Occipital lobe (tissue), 2 donors: ENCODE data around the gene CHMP1A. TPM values are rescaled to one million over a fixed set of nuclear protein-coding genes. Genes with fewer than 3 reads are reported as not detected.
"Not testable (repeated sequence)": the region's sequence is repeated elsewhere in the genome, so short reads cannot be mapped to it uniquely, and the experiment has no call there.

Experiments
- DNase-seq: peaks from one replicate; lab custom pipeline; 2025; lab: John Stamatoyannopoulos, UW
- total RNA-seq: library from RNA; depleted of rRNA; stranded (reverse); fragments of >200 nt; gene quantifications from one replicate; pipeline ENCODE4 v1.2.3, GENCODE V29; 2014

The CHMP1A gene
- total RNA-seq, 1 donor from 2014 or later, result 66.4 TPM

DNA sequence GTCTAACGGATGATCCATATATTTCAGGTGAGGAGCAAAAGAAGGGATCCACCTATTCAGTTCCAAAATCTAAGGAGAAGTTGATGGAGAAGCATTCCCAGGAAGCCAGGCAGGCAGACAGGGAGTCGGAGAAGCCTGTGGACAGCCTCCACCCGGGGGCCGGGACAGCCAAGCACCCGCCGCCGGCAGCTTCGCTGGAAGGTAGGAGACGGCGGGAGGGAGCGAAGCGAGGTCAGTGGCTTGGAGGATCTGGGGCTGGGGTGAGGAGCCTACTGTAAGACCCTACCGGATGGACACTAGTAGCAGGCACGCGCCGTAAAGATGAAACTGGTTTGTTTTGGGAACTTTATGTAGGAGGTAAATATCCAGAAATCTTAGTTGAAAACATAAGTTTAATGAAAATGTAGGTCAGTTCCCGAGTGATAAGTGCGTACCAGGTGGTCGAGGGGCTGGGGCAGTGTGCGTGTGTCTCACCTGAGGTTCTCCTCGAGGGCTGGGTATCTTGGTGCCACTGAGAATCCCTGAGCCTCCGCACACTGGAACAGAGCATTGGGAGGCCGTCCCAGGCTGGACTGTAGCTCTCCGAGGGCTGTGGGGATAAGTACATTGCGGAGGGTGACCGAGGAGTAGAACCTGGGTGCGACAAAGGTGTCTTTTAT is 842 bp upstream of the CHMP1A start:
- DNase-seq, result no peak

DNA sequence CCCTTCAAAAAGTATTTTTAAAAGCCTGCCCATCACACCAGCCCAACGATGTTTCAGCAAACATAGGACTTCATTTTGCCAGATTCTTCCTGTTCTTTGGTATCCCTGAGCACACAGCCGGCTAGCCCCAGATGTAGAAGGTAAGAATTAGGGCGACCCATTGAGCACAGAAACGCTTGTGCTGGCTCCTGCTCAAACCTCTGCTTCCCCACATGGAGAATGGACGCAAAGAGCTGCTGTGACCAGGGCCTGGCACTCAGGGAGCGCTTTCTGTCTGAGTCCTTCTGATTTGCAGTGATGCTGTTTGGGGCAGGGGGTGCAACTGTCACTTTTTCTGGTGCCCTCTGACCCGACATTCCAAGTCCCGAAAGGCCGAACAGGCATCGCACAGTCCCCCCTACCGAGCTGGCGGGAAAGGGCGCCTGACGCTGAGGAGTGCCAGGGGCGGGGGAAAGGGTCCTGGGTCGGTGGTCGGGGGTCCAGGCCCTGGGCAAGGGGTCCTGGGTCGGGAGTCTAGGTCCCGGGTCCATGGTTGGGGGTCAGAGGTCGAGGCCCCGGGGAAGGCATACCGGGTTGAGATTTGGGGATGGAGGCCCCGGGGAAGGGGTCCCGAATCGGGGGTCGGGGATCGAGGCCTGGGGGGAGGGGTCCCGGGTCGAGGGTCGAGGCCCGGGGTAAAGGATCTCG is 930 bp downstream of the CHMP1A start:
- no peak for DNase-seq

DNA sequence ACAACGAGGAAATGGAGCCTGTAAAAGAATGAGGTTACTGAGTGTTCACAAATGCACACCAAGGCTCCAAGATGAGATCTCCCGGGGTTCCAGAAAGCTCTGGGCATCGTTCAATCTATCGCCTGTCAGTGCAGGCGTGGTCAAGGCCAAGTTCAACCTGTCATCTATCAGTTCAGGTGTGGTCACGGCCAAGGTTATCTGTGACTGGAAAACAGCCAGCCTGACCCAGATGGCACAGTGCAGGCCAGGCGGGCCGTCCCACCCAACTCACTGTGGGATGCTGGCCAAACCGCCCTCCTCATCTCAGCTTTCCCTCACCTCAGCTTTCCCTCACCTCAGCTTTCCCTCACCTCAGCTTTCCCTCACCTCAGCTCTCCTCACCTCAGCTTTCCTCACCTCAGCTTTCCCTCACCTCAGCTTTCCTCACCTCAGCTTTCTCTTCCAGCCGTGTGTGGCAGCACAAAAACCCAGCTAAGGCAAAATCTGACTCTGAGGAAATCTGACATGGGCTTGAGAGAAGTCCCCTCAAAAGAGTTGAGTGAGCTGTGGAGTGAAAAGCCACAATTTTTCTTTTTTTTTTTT is 2.4 kb downstream of the CHMP1A start:
- DNase-seq, result no peak

DNA sequence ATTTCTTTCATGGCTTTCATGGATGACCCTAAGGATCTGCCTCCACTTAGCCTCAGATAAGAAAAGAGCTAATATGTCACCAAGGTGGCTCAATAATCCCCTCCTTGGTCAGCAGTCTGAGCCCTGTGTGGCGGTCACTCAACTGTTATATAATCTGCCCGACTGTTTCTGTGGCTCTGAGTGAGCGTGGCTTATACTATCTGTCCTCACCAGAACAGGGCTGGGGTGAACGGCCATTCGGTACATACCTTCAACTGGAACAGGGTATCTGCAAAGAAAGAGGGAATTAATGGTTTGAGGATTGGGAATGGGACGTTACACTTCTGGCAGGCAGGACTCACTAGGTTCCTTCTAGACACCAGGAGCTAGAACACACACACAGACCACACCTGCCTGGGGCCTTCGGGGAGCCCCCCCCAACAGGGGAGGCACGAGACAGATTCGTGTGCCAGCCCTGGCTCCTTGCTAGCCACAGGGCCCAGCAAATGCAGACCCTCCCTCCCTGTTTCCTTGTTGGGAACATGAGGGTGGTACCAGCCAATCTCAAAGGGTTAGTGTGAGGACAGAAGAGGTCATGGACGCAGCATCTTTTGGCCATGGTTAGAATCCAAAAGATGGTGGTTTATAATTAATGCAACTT is 3.7 kb downstream of the CHMP1A start:
- DNase-seq, result no peak

DNA sequence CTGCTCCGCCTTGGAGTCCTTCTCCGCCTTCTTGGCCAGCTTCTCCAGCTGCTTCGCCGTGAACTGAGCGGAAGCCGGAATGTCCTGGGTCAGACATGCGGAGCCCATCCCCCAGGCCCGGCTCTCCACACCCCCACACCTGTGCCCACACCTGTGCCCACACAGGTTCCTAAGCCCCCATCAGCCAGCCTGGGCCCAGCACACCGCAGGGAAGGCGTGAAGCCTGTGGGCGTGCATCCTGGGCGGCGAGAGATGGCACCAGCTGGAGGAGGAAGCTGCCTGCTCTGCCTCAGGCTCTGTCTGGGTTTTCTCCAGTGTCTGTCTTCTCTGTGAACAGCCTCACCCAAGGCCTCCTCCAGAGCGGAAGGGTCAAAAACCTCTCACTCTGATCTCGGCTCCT is 5.9 kb downstream of the CHMP1A start:
- no peak for DNase-seq

DNA sequence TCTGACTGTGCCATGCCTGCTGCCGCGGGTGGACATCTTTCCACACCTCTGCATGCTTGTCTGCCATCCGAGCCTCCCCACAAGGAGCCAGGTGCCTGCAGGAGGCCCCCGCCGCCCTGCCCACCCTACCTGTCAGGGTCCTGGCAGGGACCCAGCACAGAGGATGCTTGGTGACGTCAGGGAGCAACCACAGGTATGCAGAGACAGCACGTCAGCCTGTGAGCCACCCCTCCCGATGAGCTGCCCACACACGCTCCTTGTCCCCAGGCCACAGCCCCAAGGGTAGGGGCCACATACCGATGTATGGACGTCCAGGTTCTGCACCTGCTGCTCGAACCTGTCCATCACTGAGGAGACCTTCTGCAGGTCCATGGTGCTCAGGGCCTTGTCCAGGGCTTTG is 10.6 kb downstream of the CHMP1A start:
- DNase-seq, result no peak

DNA sequence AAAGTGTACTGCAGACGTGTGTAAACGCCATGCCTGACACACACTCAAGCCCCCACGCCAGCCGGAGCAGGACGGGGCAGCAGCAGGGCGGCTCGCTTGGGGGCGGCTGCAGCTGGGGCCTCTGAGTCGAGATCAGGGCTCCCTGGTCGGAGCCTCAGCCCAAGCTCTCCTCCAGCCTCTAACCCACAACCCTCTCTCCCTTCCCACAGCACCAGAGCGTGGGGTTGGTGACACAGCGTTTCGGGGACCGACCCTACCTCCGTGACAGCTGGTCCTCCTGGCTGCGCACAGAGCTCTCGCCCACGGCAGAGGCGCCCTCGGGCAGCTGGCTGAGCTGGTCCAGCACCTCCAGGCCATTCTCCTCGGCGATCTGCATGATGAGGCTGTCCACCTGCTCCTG is 11.2 kb downstream of the CHMP1A start:
- DNase-seq, result no peak

DNA sequence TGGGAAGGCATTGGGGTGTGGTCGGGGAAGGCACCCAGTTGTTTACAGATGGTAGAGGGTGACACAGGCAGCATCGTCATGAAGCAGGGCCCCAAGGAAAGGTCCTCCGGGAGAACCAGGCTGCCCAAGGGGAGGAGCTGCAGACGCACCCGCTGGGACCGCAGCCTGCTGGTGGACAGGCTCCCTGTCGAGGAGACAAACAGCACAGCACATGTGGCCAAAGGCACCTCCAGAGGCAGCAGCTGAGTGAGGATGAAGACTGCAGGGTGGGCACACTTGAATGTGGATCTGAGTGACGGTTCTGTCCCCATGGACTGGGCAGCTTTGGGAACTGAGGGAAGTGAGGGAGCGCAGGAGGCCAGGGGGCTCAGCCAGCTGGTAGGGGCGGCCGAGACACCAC is 12.4 kb downstream of the CHMP1A start:
- no peak for DNase-seq

DNA sequence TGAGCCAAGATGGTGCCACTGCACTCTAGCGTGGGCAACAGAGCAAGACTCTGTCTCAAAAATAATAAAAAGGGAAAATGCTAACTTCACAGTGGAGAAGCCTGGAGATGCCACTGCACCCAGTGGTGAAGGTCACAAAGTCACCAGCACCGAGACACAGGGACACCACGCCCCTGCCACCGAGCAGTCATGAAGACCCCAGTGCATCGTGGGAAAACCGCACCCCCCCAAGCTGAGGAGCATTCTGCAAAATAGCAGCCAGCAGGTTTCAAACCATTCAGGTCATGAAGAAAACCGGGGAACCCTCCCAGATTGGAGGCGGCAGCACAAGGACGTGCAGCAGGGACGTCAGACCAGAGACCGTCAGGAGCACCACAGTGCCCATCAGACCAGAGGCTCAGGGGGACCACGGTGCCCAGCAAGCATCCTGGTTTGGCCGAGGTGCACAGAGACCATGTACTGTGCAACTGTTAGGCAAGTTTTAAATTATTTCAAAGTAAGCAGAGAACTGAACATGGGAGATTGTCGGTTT is 13.7 kb downstream of the CHMP1A start:
- DNase-seq, result no peak

DNA sequence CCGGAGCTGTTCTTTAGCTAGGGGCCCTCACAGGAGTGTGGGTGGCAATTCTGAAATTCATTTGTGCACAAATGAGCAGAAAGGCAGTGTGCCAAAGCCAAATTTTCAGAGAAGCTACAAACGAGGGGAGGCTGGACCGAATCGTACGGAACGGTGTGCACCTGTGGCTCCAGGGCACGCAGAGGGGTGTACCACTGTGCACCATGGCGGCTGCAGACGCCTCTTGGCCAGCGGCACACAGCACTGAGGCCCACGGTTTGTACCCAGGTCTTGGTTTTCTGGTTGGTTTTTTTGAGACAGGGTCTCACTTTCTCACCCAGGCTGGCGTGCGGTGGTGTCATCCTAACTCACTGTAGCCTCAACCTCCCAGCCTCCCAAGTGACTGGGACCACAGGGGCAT is 14.9 kb downstream of the CHMP1A start:
- DNase-seq, result no peak

DNA sequence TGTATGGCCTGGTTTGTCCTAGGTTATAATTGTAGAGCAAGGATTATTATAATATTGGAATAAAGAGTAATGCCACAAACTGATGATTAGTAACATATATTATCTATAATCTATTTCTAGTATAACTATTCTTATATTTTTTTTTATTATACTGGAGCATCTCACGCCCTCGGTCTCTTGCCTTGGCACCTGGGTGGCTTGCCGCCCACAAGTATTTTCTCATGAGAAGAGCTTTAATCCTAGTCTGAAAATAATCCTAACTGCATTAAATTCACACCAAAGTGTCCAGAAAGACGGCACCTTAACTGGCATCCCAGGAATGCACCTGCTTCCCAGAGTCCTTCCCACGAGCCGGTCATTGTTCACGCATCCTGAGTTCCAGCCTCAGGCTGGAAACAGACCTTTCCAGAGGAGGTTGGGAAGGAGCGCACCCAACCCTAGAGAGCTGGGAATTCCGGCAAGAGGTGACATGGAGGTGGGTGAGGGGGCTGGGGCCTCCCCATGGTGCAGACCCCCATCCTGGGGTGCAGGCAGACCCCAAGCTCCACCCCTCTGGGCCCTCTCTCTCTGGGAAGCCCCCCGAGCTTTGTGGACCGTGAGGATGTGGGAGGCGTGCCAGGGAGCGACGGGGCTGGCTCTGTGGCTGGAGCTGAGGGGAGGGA is 15.9 kb downstream of the CHMP1A start:
- DNase-seq, result no peak

DNA sequence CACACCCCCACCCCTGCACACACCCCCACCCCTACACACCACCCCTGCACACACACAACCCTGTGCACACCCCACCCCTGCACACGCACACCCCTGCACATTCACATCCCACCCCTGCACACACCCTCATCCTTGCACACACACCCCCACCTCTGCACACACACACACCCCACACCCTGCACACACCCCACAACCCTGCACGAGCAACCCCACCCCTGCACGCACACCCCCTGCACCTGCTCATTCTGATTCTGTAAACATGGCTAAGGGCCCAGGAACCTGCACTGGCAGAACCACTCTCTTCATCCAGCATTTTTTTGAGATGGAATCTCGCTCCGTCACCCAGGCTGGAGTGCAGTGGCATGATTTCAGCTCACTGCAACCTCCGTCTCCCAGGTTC is 18.1 kb downstream of the CHMP1A start:
- no peak for DNase-seq

DNA sequence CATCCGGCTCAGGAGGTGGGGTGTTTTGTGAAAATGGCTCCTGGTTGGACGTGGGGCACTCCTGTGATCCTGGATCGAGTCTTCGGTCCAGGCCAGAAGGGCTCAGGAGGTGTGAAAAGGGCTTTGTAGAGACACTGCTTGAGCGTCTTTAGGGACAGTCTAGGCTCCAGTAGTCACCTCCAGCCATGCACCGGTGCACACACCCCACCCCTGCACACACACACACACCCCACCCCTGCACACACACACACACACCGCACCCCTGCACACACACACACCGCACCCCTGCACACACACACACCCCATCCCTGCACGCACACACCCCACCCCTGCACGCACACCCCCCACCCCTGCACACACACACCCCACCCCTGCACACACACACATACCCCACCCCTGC is 19.1 kb downstream of the CHMP1A start:
- no peak for DNase-seq

DNA sequence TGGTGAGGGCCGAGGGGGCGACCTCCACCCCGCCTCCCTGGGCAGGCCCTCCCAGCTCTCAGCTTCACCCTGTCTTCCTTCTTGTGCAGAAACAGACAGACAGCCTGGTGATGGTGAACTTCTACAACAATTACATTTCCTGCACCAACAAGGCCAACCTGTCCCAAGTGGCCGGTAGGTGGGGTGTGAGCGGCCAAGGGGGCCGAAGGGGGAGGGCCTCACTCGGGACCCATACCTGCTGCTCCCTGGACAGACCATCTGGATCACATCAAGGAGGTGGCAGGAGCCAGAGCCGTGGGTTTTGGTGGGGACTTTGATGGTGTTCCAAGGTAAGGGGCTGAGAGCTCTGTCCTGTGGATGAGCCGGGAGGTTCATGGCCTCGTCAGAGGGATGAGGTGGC is 20.1 kb downstream of the CHMP1A start:
- no peak for DNase-seq

DNA sequence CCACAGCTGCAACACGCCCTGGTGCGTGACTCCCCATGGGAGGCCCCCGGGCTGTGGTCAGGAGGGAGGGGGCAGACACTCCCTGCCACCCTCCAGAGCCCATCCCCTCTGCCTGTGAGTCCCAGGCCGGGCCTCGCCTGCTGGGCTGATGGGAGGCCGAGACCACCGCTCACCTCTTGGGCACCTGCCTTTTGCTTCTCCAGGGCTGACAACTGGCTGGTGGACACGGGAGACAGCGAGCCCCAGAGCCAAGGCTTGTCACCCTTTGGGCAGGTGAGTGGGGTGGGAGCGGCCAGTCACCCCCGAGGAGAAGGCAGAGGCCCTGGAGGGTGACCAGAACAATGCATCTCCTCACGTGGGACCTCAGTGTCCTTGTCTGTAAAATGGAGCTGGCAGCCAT is 20.8 kb downstream of the CHMP1A start:
- DNase-seq, result no peak

DNA sequence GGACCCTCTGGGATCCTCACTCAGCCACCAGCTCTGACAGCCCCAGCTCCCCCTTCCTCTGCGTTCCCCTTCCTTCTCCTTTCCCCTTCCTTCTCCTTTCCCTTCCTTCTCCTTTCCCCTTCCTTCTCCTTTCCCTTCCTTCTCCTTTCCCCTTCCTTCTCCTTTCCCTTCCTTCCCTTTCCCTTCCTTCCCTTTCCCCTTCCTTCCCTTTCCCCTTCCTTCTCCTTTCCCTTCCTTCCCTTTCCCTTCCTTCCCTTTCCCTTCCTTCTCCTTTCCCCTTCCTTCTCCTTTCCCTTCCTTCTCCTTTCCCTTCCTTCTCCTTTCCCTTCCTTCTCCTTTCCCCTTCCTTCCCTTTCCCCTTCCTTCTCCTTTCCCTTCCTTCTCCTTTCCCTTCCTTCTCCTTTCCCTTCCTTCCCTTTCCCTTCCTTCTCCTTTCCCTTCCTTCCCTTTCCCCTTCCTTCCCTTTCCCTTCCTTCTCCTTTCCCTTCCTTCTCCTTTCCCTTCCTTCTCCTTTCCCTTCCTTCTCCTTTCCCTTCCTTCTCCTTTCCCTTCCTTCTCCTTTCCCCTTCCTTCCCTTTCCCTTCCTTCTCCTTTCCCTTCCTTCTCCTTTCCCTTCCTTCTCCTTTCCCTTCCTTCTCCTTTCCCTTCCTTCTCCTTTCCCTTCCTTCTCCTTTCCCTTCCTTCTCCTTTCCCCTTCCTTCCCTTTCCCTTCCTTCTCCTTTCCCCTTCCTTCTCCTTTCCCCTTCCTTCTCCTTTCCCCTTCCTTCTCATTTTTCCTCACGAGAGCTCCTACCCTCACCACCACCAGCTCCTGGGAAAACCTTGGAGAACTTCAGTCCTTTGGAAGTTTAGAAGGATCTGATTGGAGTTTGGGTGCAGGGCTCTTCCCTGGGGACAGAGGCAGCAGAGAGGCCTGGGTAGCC is 22.8 kb downstream of the CHMP1A start:
- DNase-seq, result not testable (repeated sequence)

DNA sequence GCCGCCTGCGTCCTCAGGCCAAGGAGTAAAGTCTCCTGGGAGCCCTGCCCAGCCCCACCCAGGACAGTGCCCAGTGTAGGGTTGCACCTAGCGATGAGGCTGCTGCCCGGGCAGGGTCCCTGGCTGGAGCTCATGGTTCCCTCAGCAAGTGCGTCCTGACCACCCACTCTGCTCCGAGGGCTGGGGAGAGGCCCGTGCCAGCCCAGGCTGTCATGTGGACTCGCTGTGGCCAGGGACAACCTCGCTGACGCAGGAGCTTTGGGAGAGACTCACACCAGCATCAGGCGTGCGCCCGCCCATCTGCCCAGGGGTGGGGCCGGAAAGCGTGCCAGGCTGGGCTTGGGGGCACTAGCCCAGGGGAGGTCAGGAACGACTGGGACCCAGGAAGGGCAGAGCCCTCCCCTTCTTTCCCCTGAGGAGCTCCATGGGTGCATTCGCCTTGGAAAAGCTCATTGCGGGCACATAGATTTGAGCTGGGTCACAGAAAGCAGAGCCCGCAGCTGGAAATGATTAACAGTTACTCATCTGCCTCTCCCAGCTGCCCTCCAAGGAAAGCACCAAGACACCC is 24.4 kb downstream of the CHMP1A start:
- no peak for DNase-seq

DNA sequence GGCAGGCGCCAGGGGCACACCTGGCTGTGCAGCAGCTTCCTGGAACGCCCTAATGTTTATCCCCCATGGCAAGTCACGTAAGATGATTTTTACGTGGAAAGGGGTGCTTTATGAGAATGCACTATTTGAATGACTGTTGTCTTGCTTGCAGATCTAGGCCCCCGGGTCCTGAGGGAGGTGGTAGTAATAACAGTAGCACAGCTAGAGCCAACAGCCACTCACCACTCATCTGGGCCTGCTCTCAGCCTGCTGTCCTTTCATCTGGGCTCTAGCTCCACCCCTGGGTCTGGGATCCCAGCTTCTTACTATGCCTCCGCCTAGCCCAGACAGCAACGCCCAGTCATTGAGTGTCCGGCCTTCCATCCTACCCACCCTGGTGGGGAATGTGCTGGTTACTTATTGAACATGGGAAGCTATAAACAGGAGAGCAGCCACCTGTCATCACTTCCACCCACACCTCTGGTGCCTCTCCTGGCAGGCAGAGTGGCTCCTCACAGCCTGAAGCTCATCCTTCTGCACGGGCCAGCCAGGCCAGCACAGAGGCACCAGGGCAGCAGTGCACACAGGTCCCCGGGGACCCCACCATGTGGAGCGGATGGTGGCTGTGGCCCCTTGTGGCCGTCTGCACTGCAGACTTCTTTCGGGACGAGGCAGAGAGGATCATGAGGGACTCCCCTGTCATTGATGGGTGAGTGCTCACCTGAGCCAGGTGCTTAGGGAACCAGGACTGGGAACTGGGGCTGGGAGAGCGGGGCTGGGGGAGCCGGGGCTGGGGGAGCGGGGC is 27.5 kb downstream of the CHMP1A start:
- no peak for DNase-seq
